ENCODE data around the gene SYNGR1. TPM values are rescaled to one million over a fixed set of nuclear protein-coding genes. Genes with fewer than 3 reads are reported as not detected.

The SYNGR1 gene

DNA sequence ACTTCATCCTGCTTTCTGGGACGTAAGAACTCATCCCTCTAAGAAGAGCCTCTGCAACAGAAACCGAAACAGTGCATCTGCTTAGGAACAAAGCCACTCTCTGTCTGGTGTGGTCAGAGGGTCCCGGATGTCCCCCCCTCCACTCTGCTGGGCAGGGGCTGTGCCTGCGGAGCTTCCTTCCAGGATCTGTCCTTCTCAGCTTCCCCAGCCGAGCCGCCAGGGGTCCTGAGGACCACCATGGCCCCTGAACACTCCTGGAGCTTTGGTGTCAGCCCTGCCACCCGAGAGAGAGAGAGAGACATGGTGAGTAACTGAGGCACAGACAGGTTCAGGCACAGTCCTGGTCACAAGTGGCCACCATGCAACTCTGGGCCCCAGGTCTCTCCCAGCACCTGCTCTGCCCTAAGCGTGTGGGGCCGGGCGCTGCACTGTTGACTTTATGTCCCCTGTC is 82.6 kb downstream of the SYNGR1 start:
- H3K36me3 ChIP-seq (ENCODE audit: control insufficient read depth, insufficient read depth, low read length) = no peaks in the 10 kb centered on the region
- H4K8ac ChIP-seq (ENCODE audit: low read depth, low read length) = no peak overlapping the region
- H3K27ac ChIP-seq (ENCODE audit: low read depth, low read length) = no peak overlapping the region
- no peak overlapping the region for H2BK5ac ChIP-seq (ENCODE audit: low read length)
- H3K9ac ChIP-seq (ENCODE audit: low read length) = no peak overlapping the region
- no peaks in the 10 kb centered on the region for H3K79me1 ChIP-seq (ENCODE audit: low read length)
- no peak overlapping the region for H3K4me3 ChIP-seq (ENCODE audit: low read length)
- no peak overlapping the region for H3K56ac ChIP-seq (ENCODE audit: low read length)
- WGBS (ENCODE audit: extremely low coverage, insufficient coverage, low lambda C conversion rate) = no CpG with 5 or more reads among the region's 10 CpGs
- no peak for DNase-seq
- peaks cover 11% of the 10 kb centered on the region for H3K4me1 ChIP-seq (ENCODE audit: control insufficient read depth, low read depth, low read length)
- no peak overlapping the region for H3K4ac ChIP-seq (ENCODE audit: low read depth, low read length)
- H3K79me2 ChIP-seq (ENCODE audit: control insufficient read depth, insufficient read depth, low read length) = no peaks in the 10 kb centered on the region
- H2AK5ac ChIP-seq (ENCODE audit: low read length) = no peak overlapping the region
- H3K23ac ChIP-seq (ENCODE audit: low read length) = no peak overlapping the region
- H2BK15ac ChIP-seq (replicated peaks; ENCODE audit: low read depth) = no peak overlapping the region
- H4K5ac ChIP-seq (ENCODE audit: low read length) = no peak overlapping the region
- no peaks in the 10 kb centered on the region for H3K27me3 ChIP-seq (ENCODE audit: insufficient read depth, low read length, poor library complexity)
- H3K4me2 ChIP-seq (ENCODE audit: low read length) = no peak overlapping the region
- no peak overlapping the region for H3K18ac ChIP-seq (ENCODE audit: low read length)
- H2BK120ac ChIP-seq (ENCODE audit: low read depth, low read length) = no peak overlapping the region

DNA sequence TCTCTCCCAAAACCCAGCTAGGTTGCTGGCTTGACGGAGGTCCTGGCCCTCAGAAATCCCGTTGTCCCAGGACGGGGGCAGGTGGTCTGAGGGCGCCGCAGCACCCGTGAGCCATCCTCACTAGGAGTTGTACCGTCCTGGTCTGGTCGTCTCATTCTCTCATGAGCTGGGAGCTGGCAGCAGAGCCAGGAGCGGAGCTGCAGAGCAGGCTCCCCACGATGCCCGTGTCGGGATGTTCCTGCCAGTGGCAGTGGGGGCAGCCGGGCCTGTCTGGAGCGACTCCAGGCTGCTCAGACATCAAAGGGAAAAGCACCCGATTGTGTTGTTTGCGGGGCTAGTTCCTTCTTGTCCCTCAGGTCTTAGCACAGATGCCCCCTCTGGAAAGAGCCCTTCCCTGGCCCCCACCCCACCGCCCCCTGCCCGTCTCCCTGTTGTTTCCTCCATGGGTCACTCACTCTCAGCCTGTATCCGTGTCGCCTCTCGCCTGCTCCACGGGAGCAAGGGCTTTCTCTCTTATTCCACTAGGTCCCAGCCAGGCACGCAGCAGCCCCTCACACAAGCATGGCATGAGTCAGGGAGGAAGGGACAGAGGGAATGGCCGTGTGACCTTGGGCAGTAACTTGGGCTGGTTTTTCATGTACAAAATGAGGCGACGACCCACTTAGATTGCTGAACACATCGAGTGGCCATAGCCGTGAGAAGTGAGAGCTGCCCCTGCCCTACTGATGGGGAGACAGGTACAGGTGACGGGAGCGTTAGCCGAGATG is 83.9 kb downstream of the SYNGR1 start:
- H4K8ac ChIP-seq (ENCODE audit: low read depth, low read length) = no peak overlapping the region
- H2BK5ac ChIP-seq (ENCODE audit: low read length) = no peak overlapping the region
- no peak overlapping the region for H2BK120ac ChIP-seq (ENCODE audit: low read depth, low read length)
- no peak overlapping the region for H4K5ac ChIP-seq (ENCODE audit: low read length)
- H3K79me1 ChIP-seq (ENCODE audit: low read length) = no peaks in the 10 kb centered on the region
- no peak overlapping the region for H3K4me3 ChIP-seq (ENCODE audit: low read length)
- no peaks in the 10 kb centered on the region for H3K36me3 ChIP-seq (ENCODE audit: control insufficient read depth, insufficient read depth, low read length)
- H3K9ac ChIP-seq (ENCODE audit: low read length) = no peak overlapping the region
- H3K56ac ChIP-seq (ENCODE audit: low read length) = no peak overlapping the region
- no peak overlapping the region for H2AK5ac ChIP-seq (ENCODE audit: low read length)
- no peaks in the 10 kb centered on the region for H3K27me3 ChIP-seq (ENCODE audit: insufficient read depth, low read length, poor library complexity)
- no peak overlapping the region for H3K27ac ChIP-seq (ENCODE audit: low read depth, low read length)
- H3K4me2 ChIP-seq (ENCODE audit: low read length) = no peak overlapping the region
- H3K4me1 ChIP-seq (ENCODE audit: control insufficient read depth, low read depth, low read length) = peaks cover 5% of the 10 kb centered on the region
- DNase-seq = no peak
- no CpG with 5 or more reads among the region's 31 CpGs for WGBS (ENCODE audit: extremely low coverage, insufficient coverage, low lambda C conversion rate)
- H3K18ac ChIP-seq (ENCODE audit: low read length) = no peak overlapping the region
- no peak overlapping the region for H2BK15ac ChIP-seq (replicated peaks; ENCODE audit: low read depth)
- no peaks in the 10 kb centered on the region for H3K79me2 ChIP-seq (ENCODE audit: control insufficient read depth, insufficient read depth, low read length)
- H3K23ac ChIP-seq (ENCODE audit: low read length) = no peak overlapping the region
- H3K4ac ChIP-seq (ENCODE audit: low read depth, low read length) = no peak overlapping the region

DNA sequence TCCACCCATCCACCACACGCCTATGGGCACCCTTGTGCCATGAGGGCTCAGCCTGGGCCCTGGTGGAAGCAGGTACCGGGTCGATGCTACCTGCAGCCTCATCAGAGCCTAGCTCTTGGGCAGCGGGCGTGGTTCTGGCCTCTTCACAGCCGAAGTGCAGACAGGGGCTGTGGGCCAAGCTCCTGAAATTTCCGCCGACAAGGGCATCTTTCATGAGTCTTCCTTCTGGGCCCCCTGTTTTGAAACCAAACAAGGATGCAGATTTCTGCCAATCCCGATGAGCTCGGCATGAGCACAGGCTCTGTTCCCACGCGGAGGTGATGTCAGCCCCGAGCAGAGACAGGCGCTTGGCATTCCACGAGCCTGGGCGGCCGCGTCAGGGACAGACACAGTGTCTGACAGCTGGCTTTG is 84.5 kb downstream of the SYNGR1 start:
- Histone ChIP-seq H3K4me2 (ENCODE audit: low read length) (no peak overlapping the region), H3K23ac (ENCODE audit: low read length) (no peak overlapping the region), H3K4me3 (ENCODE audit: low read length) (no peak overlapping the region), H3K79me2 (ENCODE audit: control insufficient read depth, insufficient read depth, low read length) (no peaks in the 10 kb centered on the region), H3K79me1 (ENCODE audit: low read length) (no peaks in the 10 kb centered on the region), H3K27ac (ENCODE audit: low read depth, low read length) (no peak overlapping the region), H2AK5ac (ENCODE audit: low read length) (no peak overlapping the region), H2BK15ac (replicated peaks; ENCODE audit: low read depth) (no peak overlapping the region), H2BK120ac (ENCODE audit: low read depth, low read length) (no peak overlapping the region), H3K56ac (ENCODE audit: low read length) (no peak overlapping the region), H3K18ac (ENCODE audit: low read length) (no peak overlapping the region), H3K9ac (ENCODE audit: low read length) (no peak overlapping the region), H3K27me3 (ENCODE audit: insufficient read depth, low read length, poor library complexity) (no peaks in the 10 kb centered on the region), H4K5ac (ENCODE audit: low read length) (no peak overlapping the region), H3K36me3 (ENCODE audit: control insufficient read depth, insufficient read depth, low read length) (no peaks in the 10 kb centered on the region), H3K4ac (ENCODE audit: low read depth, low read length) (no peak overlapping the region), H3K4me1 (ENCODE audit: control insufficient read depth, low read depth, low read length) (peaks cover 2% of the 10 kb centered on the region), H4K8ac (ENCODE audit: low read depth, low read length) (no peak overlapping the region), H2BK5ac (ENCODE audit: low read length) (no peak overlapping the region)
- WGBS (ENCODE audit: extremely low coverage, insufficient coverage, low lambda C conversion rate) = no CpG with 5 or more reads among the region's 18 CpGs
- no peak for DNase-seq

DNA sequence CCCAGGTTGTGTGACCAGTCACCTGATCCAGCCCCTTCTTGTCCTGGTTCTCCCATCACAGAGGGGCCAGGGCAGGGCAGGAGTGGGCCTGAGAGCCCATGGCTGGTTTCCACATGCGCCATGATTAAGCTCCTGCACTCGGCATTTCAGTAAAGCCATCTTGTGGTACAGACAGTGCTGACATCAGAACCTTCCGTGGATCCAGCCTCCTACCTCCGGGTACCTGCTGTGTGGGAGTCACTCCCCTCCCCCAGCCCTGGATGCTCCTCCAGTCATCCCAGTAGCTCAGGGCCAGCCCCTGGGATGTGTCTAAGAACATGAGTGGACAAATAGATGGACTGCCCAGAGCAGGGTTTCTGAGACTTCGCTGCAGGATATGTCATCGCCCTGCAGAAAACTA is 84.9 kb downstream of the SYNGR1 start:
- Histone ChIP-seq H3K4me1 (ENCODE audit: control insufficient read depth, low read depth, low read length) (peaks cover 2% of the 10 kb centered on the region), H2BK120ac (ENCODE audit: low read depth, low read length) (no peak overlapping the region), H3K36me3 (ENCODE audit: control insufficient read depth, insufficient read depth, low read length) (no peaks in the 10 kb centered on the region), H3K27ac (ENCODE audit: low read depth, low read length) (no peak overlapping the region), H3K18ac (ENCODE audit: low read length) (no peak overlapping the region), H3K79me2 (ENCODE audit: control insufficient read depth, insufficient read depth, low read length) (no peaks in the 10 kb centered on the region), H3K23ac (ENCODE audit: low read length) (no peak overlapping the region), H3K9ac (ENCODE audit: low read length) (no peak overlapping the region), H3K27me3 (ENCODE audit: insufficient read depth, low read length, poor library complexity) (no peaks in the 10 kb centered on the region), H4K5ac (ENCODE audit: low read length) (no peak overlapping the region), H4K8ac (ENCODE audit: low read depth, low read length) (no peak overlapping the region), H2BK5ac (ENCODE audit: low read length) (no peak overlapping the region), H3K56ac (ENCODE audit: low read length) (no peak overlapping the region), H3K4me2 (ENCODE audit: low read length) (no peak overlapping the region), H2BK15ac (replicated peaks; ENCODE audit: low read depth) (no peak overlapping the region), H3K4me3 (ENCODE audit: low read length) (no peak overlapping the region), H3K4ac (ENCODE audit: low read depth, low read length) (no peak overlapping the region), H3K79me1 (ENCODE audit: low read length) (no peaks in the 10 kb centered on the region), H2AK5ac (ENCODE audit: low read length) (no peak overlapping the region)
- WGBS (ENCODE audit: extremely low coverage, insufficient coverage, low lambda C conversion rate) = no CpG with 5 or more reads among the region's 6 CpGs
- DNase-seq = no peak

Small RNA genes within 50 kb of the gene (small RNA-seq; reads per million reads assigned to genes)
- gene SNORD43 (ENCODE audit: insufficient read depth) = not detected
- 3,683 reads per million, percentile 99 among the genes with 10 or more reads in this experiment for gene SNORD83A (ENCODE audit: insufficient read depth)
- gene SNORD83B (ENCODE audit: insufficient read depth) = not detected

Data from mesendoderm (in vitro differentiated cells).